Activated CD4-positive, alpha-beta T cell treated with anti-CD3 and anti-CD28 coated beads, Interleukin-2, amount 50 U/mL, for 4 hours (primary cell): ENCODE results near the gene KIF1B.
A peak's percentile ranks its signal among the peaks of the same experiment; 100 is the strongest.

ENCODE experiments used
- DNase-seq, 2 experiments: peaks; one replicate each; pipeline ENCODE4 v3.0.0-alpha.2; 2020

Gene KIF1B

GRCh38 chr1:10287023-10287645 lies 76.8 kb downstream of the KIF1B start:
- DNase-seq, result no peak

DNA sequence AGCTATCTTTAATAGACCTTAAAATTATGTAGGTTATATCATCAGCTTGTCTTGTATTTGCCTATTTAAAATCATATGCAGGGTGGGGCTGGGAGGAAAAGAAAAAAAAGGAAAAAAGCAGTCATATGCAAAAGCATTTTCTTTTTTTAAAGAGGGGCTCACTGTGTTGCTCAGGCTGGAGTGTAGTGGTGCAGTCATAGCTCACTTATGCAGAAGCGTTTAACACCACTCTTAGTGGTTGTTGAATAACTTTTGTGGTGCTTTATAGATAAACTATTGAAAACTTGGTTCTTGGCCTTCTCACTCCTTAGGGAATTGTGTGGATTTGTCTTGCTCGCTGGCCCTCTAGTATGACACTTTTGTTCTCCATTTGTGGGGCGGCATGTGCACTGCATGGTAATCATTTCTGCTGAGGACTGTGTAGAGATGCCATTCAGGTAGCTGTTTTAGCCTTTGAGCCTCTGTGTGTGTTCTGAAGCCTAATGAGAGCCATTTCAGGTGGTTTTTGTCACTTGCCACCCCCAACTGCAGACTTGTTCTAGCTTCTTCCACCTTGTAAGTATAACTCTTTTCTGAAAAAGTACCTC lies 77.8 kb downstream of the KIF1B start:
- no peak for DNase-seq

DNA sequence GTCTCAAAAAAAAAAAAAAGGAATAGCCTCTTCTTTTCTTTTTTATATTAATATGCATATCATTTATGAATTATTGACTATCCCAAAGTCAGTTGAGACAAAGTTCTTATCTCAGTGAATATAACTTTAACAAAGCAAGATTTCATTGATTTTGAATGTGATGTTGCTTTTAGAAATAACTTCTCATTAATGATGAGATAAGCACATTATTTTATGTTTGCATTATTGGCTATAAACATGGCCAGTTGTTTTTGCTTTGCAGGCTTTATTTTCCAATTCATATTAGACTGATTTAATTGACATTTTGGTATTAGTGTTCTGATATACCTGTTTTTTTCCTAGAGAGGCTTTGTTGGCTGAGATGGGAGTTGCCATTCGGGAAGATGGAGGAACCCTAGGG lies 81.3 kb downstream of the KIF1B start:
- DNase-seq, result no peak

GRCh38 chr1:10292188-10292587 lies 81.8 kb downstream of the KIF1B start:
- DNase-seq, result no peak

GRCh38 chr1:10295481-10296085 lies 85.2 kb downstream of the KIF1B start:
- no peak for DNase-seq

DNA sequence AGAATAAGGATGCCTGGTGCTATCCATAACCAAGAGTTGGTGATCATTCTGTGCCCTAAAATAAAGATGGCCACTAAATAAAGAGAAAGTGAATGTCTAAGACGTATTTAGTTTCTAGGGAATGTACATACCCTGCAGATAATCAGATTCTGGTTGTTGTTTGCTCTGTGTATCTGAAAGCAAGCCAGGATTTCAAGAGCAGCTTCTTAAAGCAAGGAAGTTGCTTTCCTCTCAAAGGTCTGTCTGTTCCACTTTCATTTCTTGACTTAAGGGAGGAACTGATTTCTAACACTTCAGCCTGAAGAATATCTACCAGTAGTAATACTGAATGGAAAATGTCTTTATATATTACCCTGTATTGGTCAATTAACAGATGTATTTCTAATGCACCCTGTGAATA lies 88.8 kb downstream of the KIF1B start:
- DNase-seq, result no peak

GRCh38 chr1:10302416-10302815 lies 92.0 kb downstream of the KIF1B start:
- DNase-seq, result no peak

- DNase-seq, result no peak
These were observed 93.9 kb downstream of the KIF1B start for GRCh38 chr1:10304295-10304694.

GRCh38 chr1:10306435-10306834 lies 96.1 kb downstream of the KIF1B start:
- DNase-seq, result no peak

DNA sequence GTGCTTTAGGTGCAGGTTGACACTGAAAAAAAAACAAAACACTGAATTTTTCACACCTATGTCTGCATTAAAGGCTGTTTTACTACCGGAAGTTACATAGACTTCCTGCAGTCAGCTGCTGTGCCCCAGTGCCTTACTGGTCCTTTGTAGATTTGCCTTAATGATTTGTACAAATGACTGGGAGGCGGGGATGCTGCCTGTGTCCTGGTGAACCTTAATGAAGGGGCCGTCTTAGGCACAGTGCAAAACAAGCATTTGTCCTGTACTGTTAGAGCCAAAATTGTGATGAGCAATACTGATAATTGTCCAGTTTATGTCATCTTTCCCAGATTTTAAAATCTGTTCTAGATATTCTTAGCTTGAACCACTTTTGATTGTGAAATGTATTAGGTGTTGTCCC lies 97.6 kb downstream of the KIF1B start:
- no peak for DNase-seq

- no peak for DNase-seq
These were observed 99.1 kb downstream of the KIF1B start for GRCh38 chr1:10309243-10310011.

DNA sequence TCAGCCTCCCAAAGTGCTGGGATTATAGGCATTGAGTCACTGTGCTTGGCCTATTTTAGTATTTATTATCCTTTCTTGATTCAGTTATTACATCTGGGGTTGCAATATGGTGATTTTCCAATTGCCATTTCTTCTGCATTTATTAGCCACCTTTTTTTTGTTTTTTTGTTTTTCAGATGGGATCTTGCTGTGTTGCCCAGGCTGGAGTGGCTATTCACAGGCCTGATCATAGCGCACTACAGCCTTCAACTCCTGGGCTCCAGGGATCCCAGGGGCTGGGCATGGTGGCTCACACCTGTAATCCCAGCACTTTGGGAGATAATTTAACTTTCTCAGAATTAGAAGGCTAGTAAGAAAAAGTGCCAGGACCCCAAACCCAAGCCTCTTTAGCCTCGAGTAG lies 106.4 kb downstream of the KIF1B start:
- DNase-seq, result no peak

- no peak for DNase-seq
These were observed 109.4 kb downstream of the KIF1B start for GRCh38 chr1:10319750-10320149.

DNA sequence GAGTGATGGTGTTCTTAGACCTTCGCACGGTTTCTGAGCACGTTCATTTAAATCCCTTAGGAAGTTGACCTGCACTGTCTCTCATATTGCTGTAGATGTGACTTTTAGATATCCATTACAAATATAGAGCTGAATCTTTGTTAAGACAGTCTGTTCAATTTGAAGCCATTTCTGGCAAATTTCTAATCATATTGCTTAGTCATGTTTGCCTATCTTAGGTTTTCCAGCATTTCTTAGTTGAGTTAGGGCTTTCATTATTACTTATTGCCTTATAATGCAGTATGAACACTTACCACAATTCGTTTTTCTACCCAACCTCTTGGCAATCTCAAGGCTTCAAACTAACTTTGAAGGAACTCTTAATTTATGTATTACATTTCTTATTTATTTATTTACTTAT lies 110.0 kb downstream of the KIF1B start:
- no peak for DNase-seq

DNA sequence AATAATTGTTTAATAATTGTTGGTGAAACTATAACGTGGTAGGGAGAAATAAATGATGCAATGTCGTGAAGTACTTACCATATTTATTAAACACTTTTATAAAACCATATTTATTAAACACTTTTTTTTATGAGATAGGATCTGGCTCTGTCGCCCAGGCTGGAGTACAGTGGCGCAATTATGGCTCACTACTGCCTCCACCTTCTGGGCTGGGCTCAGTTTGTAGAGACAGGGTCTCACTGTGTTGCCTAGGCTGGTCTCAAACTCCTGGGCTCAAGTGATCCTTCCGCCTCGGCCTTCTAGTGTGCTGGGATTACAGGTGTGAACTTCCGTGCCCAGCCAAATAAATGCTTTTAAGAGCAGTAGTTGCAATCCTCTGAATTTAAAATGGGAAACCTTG lies 112.5 kb downstream of the KIF1B start:
- no peak for DNase-seq

GRCh38 chr1:10324627-10325026 lies 114.3 kb downstream of the KIF1B start:
- DNase-seq, result peak in 1 of 2 experiments; percentile 6

GRCh38 chr1:10325521-10325920 lies 115.2 kb downstream of the KIF1B start:
- DNase-seq, result no peak

DNA sequence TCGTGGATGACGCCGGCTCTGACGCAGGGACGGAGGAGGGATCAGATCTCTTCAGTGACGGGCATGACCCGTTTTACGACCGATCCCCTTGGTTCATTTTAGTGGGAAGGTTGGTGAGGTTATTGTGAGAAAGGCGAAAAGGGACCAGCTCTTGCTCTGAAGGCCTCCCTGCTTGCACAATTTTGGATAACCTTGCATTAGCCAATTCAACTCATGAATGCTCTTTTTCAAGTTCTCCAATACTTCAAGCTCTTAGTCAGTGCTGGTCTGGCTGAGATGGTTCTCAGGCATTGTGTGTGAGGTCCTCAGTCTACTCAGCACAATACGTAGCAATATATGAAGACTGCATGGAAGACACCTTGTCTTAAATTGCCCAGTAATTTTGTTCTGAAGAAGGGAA lies 115.9 kb downstream of the KIF1B start:
- DNase-seq, result no peak

GRCh38 chr1:10328180-10328963 lies 118.0 kb downstream of the KIF1B start:
- DNase-seq, result no peak

- no peak for DNase-seq
These were observed 127.1 kb downstream of the KIF1B start for GRCh38 chr1:10337436-10337835.

- DNase-seq, result peak; percentile 2 to 13
These were observed 127.7 kb downstream of the KIF1B start for GRCh38 chr1:10338047-10338446.

DNA sequence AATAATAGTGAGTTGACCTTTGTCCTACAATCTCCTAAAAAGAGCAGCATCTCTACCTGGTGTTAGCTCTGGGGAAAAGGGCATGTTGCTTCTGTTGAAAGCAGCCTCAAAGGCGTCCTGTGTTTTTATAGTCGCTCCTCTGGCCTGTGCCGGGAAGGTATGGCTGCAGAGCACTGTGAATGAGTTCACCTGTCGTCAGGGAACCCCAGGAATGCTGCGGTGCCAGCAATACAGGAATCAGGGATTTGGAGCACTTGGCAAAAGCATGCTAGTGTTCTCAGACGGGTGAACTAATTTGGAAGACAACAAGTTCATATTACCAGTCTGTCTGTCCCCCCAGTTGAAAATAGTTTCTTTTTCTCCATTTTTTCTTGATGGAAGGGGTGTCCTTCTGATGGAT lies 128.2 kb downstream of the KIF1B start:
- DNase-seq, result no peak

- no peak for DNase-seq
These were observed 128.7 kb downstream of the KIF1B start for GRCh38 chr1:10339036-10339567.
